Upper lobe of left lung (tissue), 6 donors: ENCODE results near the gene MUC5B. TPM values are rescaled to one million over a fixed set of nuclear protein-coding genes. Genes with fewer than 3 reads are reported as not detected.

ENCODE experiments used
- ATAC-seq, 2 donors: fragments of 200-7000 bp; cut with Tn5 transposase; one replicate each; pipeline ENCODE4 v1.9.1; 2022; ENCODE audit warnings: mild to moderate bottlenecking in 2 of 2, moderate library complexity in 2 of 2; ENCODE audit not compliant: low FRiP score in 2 of 2
- DNase-seq, 2 donors: peaks; one replicate each; pipeline ENCODE4 v3.0.0-alpha.2; 2019 to 2020
- H3K27ac ChIP-seq, 4 donors: fragments of 200-600 bp; sonication (generic); one replicate each; pipeline ENCODE4 v1.5.1; 2016 to 2019
- H3K27me3 ChIP-seq, 4 donors: fragments of 200-600 bp; sonication (generic); one replicate each; pipeline ENCODE4 v1.5.1; 2017 to 2019
- H3K36me3 ChIP-seq, 4 donors: fragments of 200-600 bp; sonication (generic); one replicate each; pipeline ENCODE4 v1.5.1; 2016 to 2019
- H3K4me1 ChIP-seq, 4 donors: fragments of 200-600 bp; sonication (generic); one replicate each; pipeline ENCODE4 v1.5.1; 2018 to 2019
- H3K4me3 ChIP-seq, 4 donors: fragments of 200-600 bp; sonication (generic); one replicate each; pipeline ENCODE4 v1.5.1; 2017 to 2019; ENCODE audit warnings: mild to moderate bottlenecking in 2 of 4, moderate library complexity in 1 of 4
- H3K9me3 ChIP-seq, 4 donors: fragments of 200-600 bp; sonication (generic); one replicate each; pipeline ENCODE4 v1.5.1; 2018 to 2019
- CTCF ChIP-seq, 6 experiments: fragments of 450-650 bp in 4 of 6; fragments of 200-600 bp in 2 of 6; sonication (generic) in 2 of 6; IDR thresholded peaks; one replicate each; pipeline ENCODE4 v1.5.1; 2016 to 2019; ENCODE audit warnings: antibody characterized with exemption in 6 of 6
- EP300 ChIP-seq, 4 donors: sonication (generic); formaldehyde crosslinking; IDR thresholded peaks; one replicate each; pipeline ENCODE4 v1.5.1; 2017; ENCODE audit warnings: antibody characterized with exemption in 4 of 4, control low read depth in 2 of 4
- POLR2A ChIP-seq, 4 donors: fragments of 450-650 bp; IDR thresholded peaks; one replicate each; pipeline ENCODE4 v1.5.1; 2016 to 2017; ENCODE audit warnings: antibody characterized with exemption in 4 of 4, mild to moderate bottlenecking in 2 of 4
- POLR2AphosphoS5 ChIP-seq, 2 donors: sonication (generic); formaldehyde crosslinking; IDR thresholded peaks; one replicate each; pipeline ENCODE4 v1.5.1; 2017; ENCODE audit warnings: antibody characterized with exemption in 2 of 2
- WGBS, 2 donors: methylation state at CpG; one replicate each; pipeline ENCODE4 v1.1.5; 2017 to 2018; 5-methylcytosine and 5-hydroxymethylcytosine counted together
- small RNA-seq, 4 donors: library from RNA; depleted of rRNA; stranded (forward); fragments of <200 nt; gene quantifications; one replicate each; pipeline ENCODE3, GENCODE V24; 2016
- total RNA-seq, 6 donors: library from RNA; depleted of rRNA in 4 of 6; stranded (reverse); fragments of >200 nt in 4 of 6; gene quantifications; one replicate each; pipeline versions ENCODE4 v1.1.0 to v1.2.1, GENCODE V29; 2016 to 2021
- donor health status: DM: no; HTN: no; CAD: no; lungs with moderate emphysema.
- donor health status: DM: no; HTN: yes; CAD: no; lungs with severe emphysema.

MUC5B gene
- total RNA-seq, 6 donors from 2014 or later: 3.2 to 54.5 (median 16.2) TPM

- ATAC-seq: peak; percentile 94 to 96
- Histone ChIP-seq H3K36me3 (peaks cover 0 to 12% (median 3%) of the 10 kb centered on the region in 4 donors), H3K4me3 (peak within 1 kb of the TSS; percentile 62 to 97 (median 88)), H3K27ac (peak within 1 kb of the TSS; percentile 89 to 95 (median 92)), H3K27me3 (no peaks in the 10 kb centered on the region), H3K4me1 (peaks cover 46 to 53% (median 50%) of the 10 kb centered on the region in 4 donors), H3K9me3 (no peaks in the 10 kb centered on the region)
- 13 to 15% methylated on average over 28 to 32 of the region's 97 CpGs for WGBS, 2 donors
- DNase-seq: peak; percentile 95 to 99
- no peak for TF ChIP-seq EP300 (IDR thresholded peaks at IDR 0.05)
- TF ChIP-seq CTCF (IDR thresholded peaks at IDR 0.05): peak in 3 of 6 experiments; percentile 10 to 65 (median 20)
- peak; percentile 63 to 79 for TF ChIP-seq POLR2AphosphoS5 (IDR thresholded peaks at IDR 0.05)
- peak in 3 of 4 donors; percentile 64 to 95 (median 87) for TF ChIP-seq POLR2A (IDR thresholded peaks at IDR 0.05)
Observed at GRCh38 chr11:1309498-1310317, 86.8 kb downstream of the MUC5B start, which contains the start of gene TOLLIP. Gene TOLLIP (minus strand): TSS chr11:1309632. CDS start chr11:1309498, 134 bp downstream.

- Histone ChIP-seq H3K36me3 (peaks cover 0 to 9% (median 2%) of the 10 kb centered on the region in 4 donors), H3K27me3 (no peaks in the 10 kb centered on the region), H3K27ac (peak overlapping the region; percentile 89 to 95 (median 92)), H3K4me3 (peak overlapping the region; percentile 17 to 97 (median 80)), H3K4me1 (peaks cover 41 to 47% (median 44%) of the 10 kb centered on the region in 4 donors), H3K9me3 (no peaks in the 10 kb centered on the region)
- ATAC-seq (no peak), DNase-seq (no peak)
- 77 to 78% methylated on average over 18 of the region's 18 CpGs for WGBS, 2 donors
- TF ChIP-seq CTCF (IDR thresholded peaks at IDR 0.05) (no peak), POLR2AphosphoS5 (IDR thresholded peaks at IDR 0.05) (no peak), EP300 (IDR thresholded peaks at IDR 0.05) (no peak), POLR2A (IDR thresholded peaks at IDR 0.05) (no peak)
Observed at GRCh38 chr11:1310318-1310687, 87.4 kb downstream of the MUC5B start.

GRCh38 chr11:1310772-1311468, 88.1 kb downstream of the MUC5B start:
- Histone ChIP-seq H3K9me3 (no peaks in the 10 kb centered on the region), H3K36me3 (peaks cover 0 to 3% (median 0%) of the 10 kb centered on the region in 4 donors), H3K27me3 (no peaks in the 10 kb centered on the region), H3K4me1 (peaks cover 35 to 40% (median 38%) of the 10 kb centered on the region in 4 donors), H3K27ac (peak overlapping the region in 2 of 4 donors; percentile 93 to 95), H3K4me3 (peak overlapping the region in 2 of 4 donors; percentile 97)
- ATAC-seq (no peak), DNase-seq (peak in 1 of 2 donors; percentile 80)
- TF ChIP-seq POLR2A (IDR thresholded peaks at IDR 0.05): no peak
- TF ChIP-seq EP300 (IDR thresholded peaks at IDR 0.05): no peak
- TF ChIP-seq CTCF (IDR thresholded peaks at IDR 0.05): no peak
- no peak for TF ChIP-seq POLR2AphosphoS5 (IDR thresholded peaks at IDR 0.05)
- 59 to 68% methylated on average over 15 of the region's 15 CpGs for WGBS, 2 donors

Small RNA genes within 50 kb of the gene (small RNA-seq; reads per million reads assigned to genes)
- 0 to 1.1 (median 0) reads per million in 4 donors for gene MIR6744

Other genes with a start within 250 kb of the MUC5B start
- gene MUC6, start 186.3 kb upstream of the MUC5B start, total RNA-seq: 1 to 10 TPM in 1 of 6 donors, under 1 TPM in 2, not detected in 3; 0.06 to 4.2 (median 0.51) TPM
- under 1 TPM in 2 of 6 donors, not detected in 4; 0.11 to 0.84 TPM for gene MUC2, start 148.2 kb upstream of the MUC5B start, total RNA-seq
- gene MUC5AC, start 65.1 kb upstream of the MUC5B start, total RNA-seq: 1 to 10 TPM in 2 of 6 donors, under 1 TPM in 3, not detected in 1; under 0.01 to 7.3 (median 0.78) TPM
- 10 to 100 TPM; 39.5 to 97.4 (median 53.4) TPM for gene TOLLIP, start 86.6 kb downstream of the MUC5B start, total RNA-seq
- under 1 TPM in 4 of 6 donors, not detected in 2; 0.11 to 0.54 (median 0.25) TPM for gene BRSK2, start 166.9 kb downstream of the MUC5B start, total RNA-seq